Occipital lobe (tissue), 2 donors: ENCODE data around the gene PLCL1. TPM values are rescaled to one million over a fixed set of nuclear protein-coding genes. Genes with fewer than 3 reads are reported as not detected.

Experiments used
- DNase-seq: peaks from one replicate; lab custom pipeline; 2025; lab: John Stamatoyannopoulos, UW
- total RNA-seq: library from RNA; depleted of rRNA; stranded (reverse); fragments of >200 nt; gene quantifications from one replicate; pipeline ENCODE4 v1.2.3, GENCODE V29; 2014

The PLCL1 gene
- total RNA-seq = 26.0 TPM

- DNase-seq = peak; percentile 96
These were observed at the start of gene PLCL1 for GRCh38 chr2:197804049-197804757. Gene PLCL1, plus strand, starts transcription at chr2:197804593.

DNA sequence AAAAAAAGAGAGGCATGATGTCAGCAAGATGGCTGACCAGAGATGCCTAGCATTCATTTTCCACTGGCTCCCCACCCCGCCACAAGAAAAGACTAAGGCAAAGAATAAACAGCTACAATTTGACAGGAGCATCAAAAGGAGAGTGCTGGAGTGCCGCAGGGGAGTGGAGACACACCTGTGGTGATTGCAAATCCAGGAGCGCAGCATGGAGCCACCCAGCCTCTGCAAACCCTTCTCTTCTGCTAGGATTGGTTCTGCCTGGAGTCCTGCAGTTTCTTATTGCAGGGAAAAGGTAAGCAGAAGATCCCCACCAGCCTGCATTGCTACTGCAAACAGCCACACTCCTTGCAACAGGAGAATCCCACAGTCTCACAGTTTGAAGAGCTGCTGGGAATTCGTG, 45.4 kb upstream of the PLCL1 start:
- DNase-seq = no peak

DNA sequence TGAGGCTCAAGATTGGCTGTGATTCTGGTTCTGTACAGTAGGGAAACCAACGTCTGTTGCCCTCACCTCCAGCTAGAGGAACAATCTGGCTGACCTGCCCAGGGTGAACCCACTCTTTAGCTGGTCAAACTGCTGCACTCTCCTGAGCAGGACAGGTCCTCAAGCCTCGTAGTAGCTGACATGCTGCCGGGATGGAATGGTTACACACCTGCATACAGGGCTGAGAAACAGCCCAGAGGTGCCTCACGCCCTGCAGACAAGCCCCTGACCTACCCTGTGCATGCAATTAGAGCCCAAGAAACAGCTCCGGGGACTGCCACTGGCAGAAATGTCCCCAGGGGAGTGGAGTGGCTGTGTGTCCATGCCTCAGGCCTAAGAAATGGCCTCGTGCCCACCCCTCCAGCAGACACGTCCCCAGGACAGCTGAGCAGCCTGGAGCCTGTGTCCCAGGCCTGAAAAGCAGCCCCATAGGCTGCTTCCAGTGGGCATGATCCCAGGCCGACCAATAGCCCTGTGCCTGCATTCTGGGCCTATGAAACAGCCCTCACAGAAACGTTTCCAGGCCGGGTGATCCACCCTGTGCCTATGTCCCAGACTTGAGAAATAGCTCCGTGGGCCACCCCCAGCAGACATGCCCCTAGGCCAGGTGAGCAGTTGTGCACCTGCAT, 44.6 kb upstream of the PLCL1 start:
- no peak for DNase-seq

DNA sequence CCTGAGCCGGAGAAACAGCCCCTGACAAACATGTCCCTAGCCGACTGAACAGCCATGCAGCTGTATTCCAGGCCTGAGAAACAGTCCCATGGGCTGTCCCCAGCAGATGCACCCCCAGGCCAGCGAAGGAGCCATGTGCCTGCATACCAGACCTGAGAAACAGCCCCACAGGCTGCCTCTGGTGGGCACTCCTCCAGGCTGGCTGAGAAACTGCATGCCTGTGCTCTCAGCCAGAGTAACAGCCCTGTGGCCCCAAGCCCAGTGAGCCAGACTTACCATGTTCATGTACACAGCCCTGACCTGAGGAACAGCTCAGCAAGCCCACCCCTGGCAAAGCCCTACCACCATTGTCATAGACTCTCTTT, 44.1 kb upstream of the PLCL1 start:
- no peak for DNase-seq

- DNase-seq = no peak
These were observed 26.5 kb upstream of the PLCL1 start for GRCh38 chr2:197777823-197778407.

- no peak for DNase-seq
These were observed 25.1 kb upstream of the PLCL1 start for GRCh38 chr2:197779261-197779660.

DNA sequence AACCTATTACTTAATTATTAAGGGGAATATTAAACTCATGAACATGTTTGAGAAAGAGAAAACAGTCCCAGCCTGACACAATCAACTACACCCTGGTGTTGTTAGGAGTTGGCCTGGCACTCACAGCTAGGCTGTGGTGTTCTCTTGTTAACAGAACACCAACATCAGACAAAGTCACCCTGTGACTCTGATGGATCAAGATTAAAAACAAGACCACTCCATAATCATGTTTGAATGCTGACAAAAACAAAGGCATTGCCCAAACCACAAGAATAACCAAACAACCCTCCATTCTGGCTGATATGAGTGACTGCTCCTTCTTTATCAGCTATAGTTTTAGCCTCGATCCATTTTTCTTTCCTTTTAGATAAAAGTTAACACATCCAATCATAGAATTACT, 22.3 kb upstream of the PLCL1 start:
- no peak for DNase-seq

- no peak for DNase-seq
These were observed 19.1 kb upstream of the PLCL1 start, which contains the start of gene BOLL for GRCh38 chr2:197784956-197785941. Gene BOLL, minus strand, starts transcription at chr2:197785319. Its CDS starts 3,469 bp downstream, at chr2:197781850.

DNA sequence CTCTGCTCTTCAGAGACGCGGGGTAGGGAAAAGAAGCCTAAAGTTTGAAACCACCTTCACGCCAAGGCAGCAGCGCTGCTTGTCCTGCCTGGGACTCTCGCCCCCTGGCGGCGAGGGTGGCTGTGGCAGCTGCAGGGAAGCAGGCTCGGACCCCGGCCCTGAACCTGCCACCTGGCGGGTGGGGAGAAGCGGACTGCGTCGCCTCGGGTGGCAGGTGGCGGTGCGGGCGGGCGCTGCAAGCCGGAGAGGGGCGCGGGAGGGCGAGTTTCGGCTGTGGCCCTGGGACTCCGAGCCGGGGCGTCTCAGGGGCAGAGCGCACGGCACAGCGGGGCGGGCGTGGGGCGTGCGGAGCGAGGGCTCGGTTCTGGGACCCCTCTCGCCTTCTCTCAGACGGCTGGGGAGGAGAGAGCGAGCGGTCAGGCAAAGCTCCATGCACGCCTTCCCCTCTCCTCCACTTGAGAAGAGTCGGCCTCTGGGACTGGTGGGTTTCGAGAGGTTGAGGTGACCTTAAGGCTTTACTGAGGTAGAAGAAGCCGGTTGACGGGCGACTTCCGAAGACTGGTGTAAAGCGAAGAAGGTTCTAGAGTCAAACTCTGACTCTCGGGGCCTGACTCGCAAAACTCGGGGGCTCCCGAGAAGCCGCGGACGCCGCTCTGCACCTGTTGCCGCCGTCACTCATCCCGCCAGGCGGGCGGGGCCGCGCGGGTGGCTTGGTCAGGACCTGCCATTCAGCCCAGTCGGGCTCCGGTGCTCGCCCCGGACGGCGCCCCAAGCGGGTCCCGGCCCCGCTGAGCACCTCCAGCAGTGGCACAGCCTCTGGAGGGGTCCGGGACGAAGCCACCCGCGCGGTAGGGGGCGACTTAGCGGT, 18.1 kb upstream of the PLCL1 start:
- DNase-seq = no peak

DNA sequence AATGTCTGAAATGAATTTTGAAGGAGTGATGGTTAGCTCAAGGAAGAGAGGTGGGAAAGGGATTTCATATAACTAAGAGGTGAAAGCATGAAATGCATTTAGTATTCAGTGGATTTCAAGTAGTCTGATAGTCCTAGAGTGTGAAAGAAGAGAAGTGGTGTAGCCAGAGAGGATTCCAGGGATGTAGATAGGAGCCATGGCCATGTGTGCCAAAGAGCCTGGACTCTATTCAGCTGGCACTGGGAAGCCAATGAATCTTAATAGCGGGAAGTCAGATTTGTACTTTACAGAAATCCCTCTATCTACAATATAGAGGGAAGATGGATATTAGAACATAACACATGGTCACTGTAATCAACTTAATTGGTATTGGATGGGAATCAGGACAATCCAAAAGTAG, 10.9 kb upstream of the PLCL1 start:
- no peak for DNase-seq

DNA sequence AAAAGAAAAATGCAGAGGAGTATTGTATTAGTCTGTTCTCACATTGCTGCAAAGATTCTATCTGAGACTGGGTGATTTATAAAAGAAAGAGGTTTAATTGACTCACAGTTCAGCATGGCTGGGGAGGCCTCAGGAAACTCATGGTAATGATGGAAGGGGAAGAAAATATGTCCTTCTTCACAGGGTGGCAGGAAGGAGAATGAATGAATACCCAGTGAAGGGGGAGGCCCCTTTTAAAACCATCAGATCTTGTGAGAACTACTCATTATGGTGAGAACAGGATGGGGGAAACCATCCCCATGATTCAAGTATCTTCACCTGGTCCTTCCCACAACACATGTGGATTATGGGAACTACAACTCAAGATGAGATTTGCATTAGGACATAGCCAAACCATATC, 9.1 kb upstream of the PLCL1 start:
- no peak for DNase-seq

DNA sequence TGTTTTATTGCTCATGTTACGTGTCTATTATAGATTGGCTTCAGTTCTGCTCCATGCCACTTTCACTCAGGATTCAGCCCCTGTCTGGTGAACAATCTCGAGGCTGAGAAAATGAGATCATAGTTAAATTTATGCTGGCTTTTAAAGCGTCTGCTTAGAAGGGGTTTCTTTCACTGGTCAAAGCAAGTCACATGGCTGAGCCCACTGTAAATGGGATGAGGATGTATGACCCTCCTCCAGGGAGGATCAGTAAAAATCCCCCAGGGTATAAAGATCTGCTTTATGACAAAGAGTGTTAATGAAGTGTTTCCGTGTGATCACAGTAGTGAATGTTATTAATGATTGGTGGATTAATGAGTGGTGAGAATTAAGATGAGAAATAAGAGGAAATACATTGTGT, 6.2 kb upstream of the PLCL1 start:
- no peak for DNase-seq

DNA sequence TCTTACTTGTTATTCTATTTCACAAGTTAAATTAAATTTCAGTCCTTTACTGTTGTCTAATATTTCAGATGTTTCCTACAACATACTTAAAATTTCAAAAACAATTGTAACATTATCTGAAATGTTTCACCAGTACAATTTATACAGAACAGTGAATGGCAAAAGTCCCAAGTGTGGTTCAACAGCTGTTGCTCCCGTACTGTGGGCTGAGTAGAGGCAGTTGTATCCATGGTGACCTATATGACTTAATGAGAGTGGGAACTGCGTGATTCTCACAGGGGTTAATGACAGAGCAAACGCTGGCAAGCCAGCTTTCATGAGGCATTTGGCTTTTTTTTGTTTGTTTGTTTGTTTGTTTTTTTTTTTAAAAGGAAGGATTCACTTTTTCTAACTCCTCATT, 5.3 kb upstream of the PLCL1 start:
- no peak for DNase-seq

GRCh38 chr2:197800091-197800490, 4.3 kb upstream of the PLCL1 start:
- DNase-seq = no peak

GRCh38 chr2:197801033-197801432, 3.4 kb upstream of the PLCL1 start:
- DNase-seq = no peak

- no peak for DNase-seq
These were observed 1.4 kb upstream of the PLCL1 start for GRCh38 chr2:197803033-197803444.

DNA sequence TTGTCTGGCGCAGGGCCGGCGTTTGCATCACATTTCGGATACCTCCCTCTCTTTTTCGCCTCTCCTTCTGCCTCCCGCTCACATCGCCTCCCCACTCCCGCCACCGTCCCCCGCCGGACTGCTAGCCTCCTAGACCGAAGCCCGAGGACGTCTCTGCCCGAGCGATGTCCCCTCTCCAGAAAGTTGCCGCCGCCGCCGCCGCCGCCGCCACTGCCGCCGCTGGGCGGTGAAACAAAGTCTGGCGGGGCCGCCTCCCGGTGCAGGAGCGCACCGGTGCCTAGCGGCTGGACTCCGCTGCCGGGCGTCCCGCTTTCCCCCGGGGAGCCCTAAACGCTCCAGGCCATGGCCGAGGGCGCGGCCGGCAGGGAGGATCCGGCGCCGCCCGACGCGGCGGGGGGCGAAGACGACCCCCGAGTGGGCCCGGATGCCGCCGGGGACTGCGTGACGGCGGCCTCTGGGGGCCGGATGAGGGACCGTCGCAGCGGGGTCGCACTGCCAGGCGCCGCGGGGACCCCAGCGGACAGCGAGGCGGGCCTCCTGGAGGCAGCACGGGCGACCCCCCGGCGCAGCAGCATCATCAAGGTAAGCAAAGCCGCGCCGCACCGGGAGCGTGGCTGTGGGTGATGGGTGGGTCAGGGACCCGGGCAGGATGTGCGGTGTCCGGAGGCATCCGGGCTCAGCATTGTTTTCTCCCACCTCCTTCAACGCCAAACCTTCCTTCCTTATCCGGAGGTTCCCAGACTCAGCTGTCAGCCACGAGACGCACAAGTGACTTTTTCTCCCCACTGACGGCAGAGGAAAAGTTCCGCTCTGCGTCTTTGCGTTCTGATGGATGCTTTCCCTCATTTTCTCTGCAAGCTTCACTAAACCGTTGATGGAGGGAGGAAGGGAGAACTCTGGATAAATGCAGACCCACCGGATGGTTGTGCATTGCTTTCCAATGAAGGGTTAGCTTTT, 643 bp downstream of the PLCL1 start:
- DNase-seq = peak; percentile 73

GRCh38 chr2:197805715-197806633, 1.6 kb downstream of the PLCL1 start:
- DNase-seq = no peak
